ENCODE measurements around the gene RARA. TPM values are rescaled to one million over a fixed set of nuclear protein-coding genes. Genes with fewer than 3 reads are reported as not detected.
A peak's percentile ranks its signal among the peaks of the same experiment; 100 is the strongest.

Gene RARA
- total and polyA plus RNA-seq, 12 donors = 4.7 to 58.2 (median 33.0) TPM

DNA sequence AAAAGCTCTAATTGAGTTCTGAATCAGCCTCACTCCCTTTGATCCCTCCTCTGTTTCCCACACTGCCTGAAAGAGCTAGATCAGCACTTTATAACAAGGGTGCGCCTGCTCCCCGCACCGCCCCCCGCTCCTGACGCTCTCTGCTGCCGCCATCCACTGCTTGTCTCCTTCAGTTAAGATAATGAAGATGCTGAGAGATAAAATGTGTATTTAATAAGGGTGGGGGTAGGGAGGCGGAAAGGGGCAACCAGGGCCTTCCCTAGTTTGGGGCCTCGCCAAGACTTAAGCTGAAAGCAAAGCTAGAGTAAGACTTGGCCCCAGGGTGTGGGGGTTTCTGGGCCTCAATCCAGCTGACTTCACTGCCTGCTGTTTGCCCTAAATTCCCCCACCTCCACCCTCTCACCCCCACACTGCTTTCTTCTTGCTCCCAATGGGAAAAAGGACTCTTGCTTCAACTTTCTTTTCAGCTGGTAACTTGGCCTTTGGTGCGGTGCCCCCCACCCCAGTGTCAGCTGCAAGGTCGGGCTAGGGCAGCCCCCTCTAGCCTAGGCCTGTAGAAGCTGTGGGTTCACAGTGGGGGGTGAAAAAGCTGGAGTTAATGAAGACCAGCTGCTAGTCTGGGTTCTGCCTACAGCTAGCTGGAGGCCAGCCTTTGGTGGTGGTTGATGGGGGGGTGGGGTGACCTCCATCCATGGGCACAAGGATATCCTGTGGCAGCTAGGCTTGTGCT lies 1.8 kb upstream of the RARA start:
- Histone ChIP-seq H3K27ac (peak overlapping the region in 4 of 5 donors; percentile 5 to 80 (median 41)), H3K9me3 (replicated peaks in 1 of 3) (no peaks in the 10 kb centered on the region), H3K36me3 (replicated peaks in 1 of 2) (no peaks in the 10 kb centered on the region), H3K27me3 (no peaks in the 10 kb centered on the region), H3K4me3 (no peak overlapping the region), H3K4me1 (replicated peaks in 1 of 2) (peaks cover 21 to 64% of the 10 kb centered on the region in 2 donors)
- WGBS, 4 donors = 62 to 75% (median 72%) methylated on average over 10 of the region's 10 CpGs
- DNase-seq = peak in 1 of 7 donors; percentile 60
- intact Hi-C loops (cut with DNase I) = loop anchor here (2.0 to 10.0 kb wide), 2 partner anchors 46 to 108 kb away; partner anchors contain the start of gene TOP2A (in 1 of the 2)
- TF ChIP-seq, protein P1, sequence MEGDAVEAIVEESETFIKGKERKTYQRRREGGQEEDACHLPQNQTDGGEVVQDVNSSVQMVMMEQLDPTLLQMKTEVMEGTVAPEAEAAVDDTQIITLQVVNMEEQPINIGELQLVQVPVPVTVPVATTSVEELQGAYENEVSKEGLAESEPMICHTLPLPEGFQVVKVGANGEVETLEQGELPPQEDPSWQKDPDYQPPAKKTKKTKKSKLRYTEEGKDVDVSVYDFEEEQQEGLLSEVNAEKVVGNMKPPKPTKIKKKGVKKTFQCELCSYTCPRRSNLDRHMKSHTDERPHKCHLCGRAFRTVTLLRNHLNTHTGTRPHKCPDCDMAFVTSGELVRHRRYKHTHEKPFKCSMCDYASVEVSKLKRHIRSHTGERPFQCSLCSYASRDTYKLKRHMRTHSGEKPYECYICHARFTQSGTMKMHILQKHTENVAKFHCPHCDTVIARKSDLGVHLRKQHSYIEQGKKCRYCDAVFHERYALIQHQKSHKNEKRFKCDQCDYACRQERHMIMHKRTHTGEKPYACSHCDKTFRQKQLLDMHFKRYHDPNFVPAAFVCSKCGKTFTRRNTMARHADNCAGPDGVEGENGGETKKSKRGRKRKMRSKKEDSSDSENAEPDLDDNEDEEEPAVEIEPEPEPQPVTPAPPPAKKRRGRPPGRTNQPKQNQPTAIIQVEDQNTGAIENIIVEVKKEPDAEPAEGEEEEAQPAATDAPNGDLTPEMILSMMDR (IDR thresholded peaks at IDR 0.05) = no peak
- no peak for TF ChIP-seq POLR2A (IDR thresholded peaks at IDR 0.05)

- 37 to 72% (median 59%) methylated on average over 3 of the region's 3 CpGs for WGBS, 4 donors
- intact Hi-C loops (cut with DNase I) = loop anchor here (2.0 to 10.0 kb wide), 2 partner anchors 45 to 107 kb away; partner anchors contain the start of gene TOP2A (in 1 of the 2)
- Histone ChIP-seq H3K4me1 (replicated peaks in 1 of 2) (peaks cover 24 to 70% of the 10 kb centered on the region in 2 donors), H3K9me3 (replicated peaks in 1 of 3) (no peaks in the 10 kb centered on the region), H3K27ac (peak overlapping the region in 4 of 5 donors; percentile 5 to 80 (median 41)), H3K4me3 (no peak overlapping the region), H3K36me3 (replicated peaks in 1 of 2) (no peaks in the 10 kb centered on the region), H3K27me3 (no peaks in the 10 kb centered on the region)
- DNase-seq = peak in 1 of 7 donors; percentile 38
- TF ChIP-seq, protein P1 (IDR thresholded peaks at IDR 0.05) = no peak
- TF ChIP-seq POLR2A (IDR thresholded peaks at IDR 0.05) = no peak
These were observed 1.2 kb upstream of the RARA start for GRCh38 chr17:40307740-40308239.

GRCh38 chr17:40309949-40310510 lies 1.1 kb downstream of the RARA start:
- Histone ChIP-seq H3K27ac (peak overlapping the region in 2 of 5 donors; percentile 76 to 80), H3K4me3 (peak overlapping the region in 1 of 4 donors; percentile 58), H3K9me3 (replicated peaks in 1 of 3) (no peaks in the 10 kb centered on the region), H3K27me3 (no peaks in the 10 kb centered on the region), H3K36me3 (replicated peaks in 1 of 2) (no peaks in the 10 kb centered on the region), H3K4me1 (replicated peaks in 1 of 2) (peaks cover 34 to 84% of the 10 kb centered on the region in 2 donors)
- WGBS, 4 donors = 82 to 93% (median 83%) methylated on average over 2 of the region's 2 CpGs; no CpG with 5 or more reads in 1 of the 4 donors
- intact Hi-C loops (cut with DNase I) = loop anchor here in 1 of 2 donors (2.0 to 10.0 kb wide), 2 partner anchors 43 to 105 kb away; partner anchors contain the start of gene TOP2A
- DNase-seq = peak in 1 of 7 donors; percentile 24
- no peak for TF ChIP-seq POLR2A (IDR thresholded peaks at IDR 0.05)
- TF ChIP-seq, protein P1 (IDR thresholded peaks at IDR 0.05) = no peak

DNA sequence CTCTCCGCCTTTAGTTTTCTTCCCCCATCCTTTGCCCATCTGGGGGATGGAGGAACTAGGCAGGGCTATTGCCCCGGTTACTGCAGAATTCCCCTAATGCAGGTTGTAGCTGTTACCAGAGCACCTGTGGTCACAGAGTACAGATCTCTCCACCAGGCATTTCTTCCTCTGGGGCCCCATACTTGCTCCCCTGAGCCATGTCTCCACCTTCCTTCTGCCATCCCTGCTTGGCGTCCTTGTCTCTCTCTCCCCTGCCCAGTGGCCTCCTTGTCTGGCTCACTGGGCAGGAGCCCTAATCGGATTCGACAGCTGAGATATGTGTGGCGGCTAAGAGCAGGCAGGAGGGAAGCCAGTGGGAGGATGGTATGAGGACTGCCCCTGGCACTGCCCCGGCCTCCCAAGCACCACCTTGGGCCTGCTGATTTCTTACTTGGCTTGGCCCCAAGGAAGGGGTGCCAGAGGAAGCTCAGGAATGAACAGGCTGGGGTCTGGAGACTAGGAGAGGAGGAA lies 2.0 kb downstream of the RARA start:
- no peaks in the 10 kb centered on the region for H3K27me3 ChIP-seq
- TF ChIP-seq, protein P1 (IDR thresholded peaks at IDR 0.05) = no peak
- no peak for TF ChIP-seq POLR2A (IDR thresholded peaks at IDR 0.05)
- H3K9me3 ChIP-seq (replicated peaks in 1 of 3) = no peaks in the 10 kb centered on the region
- H3K4me1 ChIP-seq (replicated peaks in 1 of 2) = peaks cover 34 to 91% of the 10 kb centered on the region in 2 donors
- intact Hi-C loops (cut with DNase I) = loop anchor here in 1 of 2 donors (2.0 kb wide), 1 partner anchor 42 kb away; no protein-coding TSS in a partner anchor
- H3K27ac ChIP-seq = peak overlapping the region; percentile 2 to 76 (median 65)
- H3K4me3 ChIP-seq = no peak overlapping the region
- no peaks in the 10 kb centered on the region for H3K36me3 ChIP-seq (replicated peaks in 1 of 2)
- 40 to 54% (median 51%) methylated on average over 6 to 7 of the region's 7 CpGs for WGBS, 4 donors
- DNase-seq = peak in 4 of 7 donors; percentile 34 to 61 (median 54)
